B cell (primary cell): Measurements from ENCODE around the gene LYST. TPM values are rescaled to one million over a fixed set of nuclear protein-coding genes. Genes with fewer than 3 reads are reported as not detected.

Experiments used
- ATAC-seq: fragments of 200-7000 bp; cut with Tn5 transposase; one replicate; pipeline ENCODE4 v1.10.0; 2021; ENCODE audit warnings: low read depth, mild to moderate bottlenecking, moderate number of reproducible peaks, moderate library complexity
- CTCF ChIA-PET: fragments of 350-600 bp; sonication (Branson Sonifier 250); formaldehyde crosslinking; loops from one replicate; lab custom pipeline; 2021; ENCODE audit warnings: antibody characterized with exemption, inconsistent platforms; lab: Charles Lee
- POLR2A ChIA-PET: fragments of 350-600 bp; sonication (Branson Sonifier 250); formaldehyde crosslinking; loops from one replicate; lab custom pipeline; 2021; ENCODE audit warnings: antibody characterized with exemption; lab: Charles Lee
- DNase-seq: peaks from one replicate; pipeline ENCODE4 v3.0.0; 2013
- H2AFZ ChIP-seq: 2 replicates; pipeline ENCODE4 v1.6.1; 2012; ENCODE audit warnings: mild to moderate bottlenecking, low read depth, low read length; ENCODE audit not compliant: insufficient read depth, poor library complexity, severe bottlenecking
- H3K27ac ChIP-seq, 2 donors: 1 replicate in 1 of 2; 2 replicates in 1 of 2; pipeline ENCODE4 v1.5.1; 2012 to 2013; ENCODE audit warnings: low read length in 2 of 2, mild to moderate bottlenecking in 2 of 2, moderate library complexity in 1 of 2
- H3K27me3 ChIP-seq, 4 experiments: fragments of 200-600 bp in 1 of 4; sonication (generic) in 1 of 4; replicated peaks in 1 of 4; 1 replicate in 2 of 4; 2 replicates in 2 of 4; pipeline versions ENCODE4 v1.6.1 to v1.7.0; 2013 to 2016; ENCODE audit warnings: low read length in 3 of 4, mild to moderate bottlenecking in 2 of 4, mixed read lengths in 1 of 4, moderate library complexity in 1 of 4; ENCODE audit not compliant: insufficient read depth in 4 of 4, control insufficient read depth in 3 of 4; ENCODE audit errors: control extremely low read depth in 1 of 4
- H3K36me3 ChIP-seq, 2 experiments: replicated peaks in 1 of 2; 1 replicate in 1 of 2; 2 replicates in 1 of 2; pipeline versions ENCODE4 v1.6.1 to v1.7.1; 2013; ENCODE audit warnings: low read length in 1 of 2; ENCODE audit not compliant: insufficient read depth in 2 of 2, control insufficient read depth in 1 of 2; ENCODE audit errors: control extremely low read depth in 1 of 2, extremely low read depth in 1 of 2
- H3K4me1 ChIP-seq, 2 donors: fragments of 200-600 bp in 1 of 2; sonication (generic) in 1 of 2; 1 replicate in 1 of 2; 2 replicates in 1 of 2; pipeline versions ENCODE4 v1.5.1 to v1.6.1; 2013 to 2017; ENCODE audit warnings: low read length in 2 of 2; ENCODE audit not compliant: control insufficient read depth in 2 of 2, insufficient read depth in 2 of 2
- H3K4me2 ChIP-seq: replicated peaks from 2 replicates; pipeline ENCODE3; 2012; ENCODE audit warnings: mild to moderate bottlenecking, low read depth, low read length; ENCODE audit not compliant: poor library complexity, severe bottlenecking
- H3K4me3 ChIP-seq, 5 experiments: fragments of 200-600 bp in 1 of 5; sonication (generic) in 1 of 5; 1 replicate in 3 of 5; 2 replicates in 2 of 5; pipeline versions ENCODE4 v1.5.1 to v1.7.0; 2011 to 2016; ENCODE audit warnings: low read length in 4 of 5, mild to moderate bottlenecking in 4 of 5, low read depth in 2 of 5, control low read depth in 1 of 5, moderate library complexity in 1 of 5; ENCODE audit not compliant: insufficient read depth in 1 of 5; ENCODE audit errors: control extremely low read depth in 1 of 5, extremely low read depth in 1 of 5
- H3K79me2 ChIP-seq: fragments of 200-600 bp; sonication (generic); one replicate; pipeline ENCODE4 v1.6.0; 2016; ENCODE audit warnings: low read length; ENCODE audit not compliant: control insufficient read depth, insufficient read depth
- H3K9ac ChIP-seq: fragments of 200-600 bp; sonication (generic); 2 replicates; pipeline ENCODE4 v1.6.1; 2017; ENCODE audit warnings: mild to moderate bottlenecking, low read length, moderate library complexity
- H3K9me3 ChIP-seq, 3 donors: one replicate each; pipeline versions ENCODE4 v1.6.1 to v1.7.1; 2013; ENCODE audit warnings: low read length in 2 of 3; ENCODE audit not compliant: control insufficient read depth in 2 of 3, insufficient read depth in 1 of 3; ENCODE audit errors: control extremely low read depth in 1 of 3
- H4K20me1 ChIP-seq: 2 replicates; pipeline ENCODE4 v1.6.0; 2012; ENCODE audit warnings: mild to moderate bottlenecking, low read length; ENCODE audit not compliant: insufficient read depth, control insufficient read depth, poor library complexity, severe bottlenecking
- H3K27ac Mint-ChIP-seq: one replicate; pipeline ENCODE4 v1.8.0; 2021; ENCODE audit warnings: mixed read lengths
- H3K27me3 Mint-ChIP-seq: one replicate; pipeline ENCODE4 v1.8.0; 2021; ENCODE audit warnings: mixed read lengths
- H3K4me1 Mint-ChIP-seq: one replicate; pipeline ENCODE4 v1.8.0; 2021; ENCODE audit warnings: mixed read lengths
- H3K4me3 Mint-ChIP-seq: one replicate; pipeline ENCODE4 v1.8.0; 2021; ENCODE audit warnings: mixed read lengths
- H3K9me3 Mint-ChIP-seq: one replicate; pipeline ENCODE4 v1.8.0; 2022; ENCODE audit warnings: mixed read lengths; ENCODE audit not compliant: insufficient read depth
- EZH2 ChIP-seq: IDR thresholded peaks from 2 replicates; pipeline ENCODE4 v1.6.1; 2012; ENCODE audit warnings: borderline replicate concordance, low read depth, mild to moderate bottlenecking, moderate library complexity, low read length; ENCODE audit not compliant: insufficient read depth, poor library complexity, severe bottlenecking
- WGBS: methylation state at CpG from one replicate; pipeline ENCODE4 v1.1.5; 2013; ENCODE audit warnings: missing lambda C conversion rate; ENCODE audit not compliant: insufficient coverage; 5-methylcytosine and 5-hydroxymethylcytosine counted together
- intact Hi-C: fragments of 100-400 bp; cut with micrococcal nuclease; formaldehyde crosslinking; loops from one replicate; pipeline ENCODE4 v1.10.0; 2022
- polyA plus RNA-seq: library from polyadenylated mRNA; depleted of rRNA; stranded (reverse); fragments of >200 nt; gene quantifications from 2 replicates; pipeline ENCODE4 v1.2.3, GENCODE V29; 2012
- total RNA-seq, 2 donors: library from RNA; stranded (reverse); fragments of 120-200 nt in 1 of 2; gene quantifications; 1 replicate in 1 of 2; 2 replicates in 1 of 2; pipeline versions ENCODE4 v1.2.3 to v1.2.4, GENCODE V29; 2013 to 2022
- TF ChIP-seq, protein P1 (sequence below): fragments of 200-600 bp; IDR thresholded peaks from one replicate; pipeline ENCODE4 v1.8.0; 2022; ENCODE audit warnings: antibody characterized with exemption, mild to moderate bottlenecking

Gene LYST
- total and polyA plus RNA-seq, 2 donors (not counting 1 experiment from before 2014, with no cell fraction given), result 50.4 to 120 TPM

DNA sequence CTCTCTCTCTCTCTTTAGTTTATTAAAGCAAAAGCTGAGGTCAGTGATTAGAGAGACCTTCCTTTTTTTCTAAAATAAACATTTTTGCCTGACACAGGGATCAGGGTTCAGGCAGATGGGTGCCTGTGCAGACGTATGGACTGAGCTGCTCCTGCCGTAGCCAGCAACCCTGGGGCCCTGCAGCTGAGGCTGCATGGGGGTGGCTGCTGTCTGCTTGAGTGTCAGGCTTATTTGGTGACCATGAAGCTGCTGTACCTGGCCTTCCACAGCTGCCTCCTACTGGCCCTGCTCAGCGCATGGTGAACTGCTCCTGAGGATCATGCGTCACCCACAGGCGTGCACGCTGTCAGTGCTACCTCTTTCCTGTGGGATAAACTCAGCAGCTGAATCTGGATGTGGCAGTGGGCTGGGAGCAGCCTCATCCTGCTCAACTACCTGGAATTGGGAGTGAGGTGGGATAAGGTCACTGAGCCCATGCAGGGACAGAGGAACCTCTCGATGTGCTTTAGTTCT, 252.2 kb downstream of the LYST start:
- H3K27ac ChIP-seq, result no peak overlapping the region
- Mint-ChIP-seq H3K27ac (no peak overlapping the region), H3K9me3 (no peaks in the 10 kb centered on the region), H3K4me1 (no peaks in the 10 kb centered on the region), H3K27me3 (peaks cover 6% of the 10 kb centered on the region), H3K4me3 (no peak overlapping the region)
- no peak for ATAC-seq
- no peaks in the 10 kb centered on the region for H3K36me3 ChIP-seq
- no peak for TF ChIP-seq EZH2
- TF ChIP-seq, protein P1, sequence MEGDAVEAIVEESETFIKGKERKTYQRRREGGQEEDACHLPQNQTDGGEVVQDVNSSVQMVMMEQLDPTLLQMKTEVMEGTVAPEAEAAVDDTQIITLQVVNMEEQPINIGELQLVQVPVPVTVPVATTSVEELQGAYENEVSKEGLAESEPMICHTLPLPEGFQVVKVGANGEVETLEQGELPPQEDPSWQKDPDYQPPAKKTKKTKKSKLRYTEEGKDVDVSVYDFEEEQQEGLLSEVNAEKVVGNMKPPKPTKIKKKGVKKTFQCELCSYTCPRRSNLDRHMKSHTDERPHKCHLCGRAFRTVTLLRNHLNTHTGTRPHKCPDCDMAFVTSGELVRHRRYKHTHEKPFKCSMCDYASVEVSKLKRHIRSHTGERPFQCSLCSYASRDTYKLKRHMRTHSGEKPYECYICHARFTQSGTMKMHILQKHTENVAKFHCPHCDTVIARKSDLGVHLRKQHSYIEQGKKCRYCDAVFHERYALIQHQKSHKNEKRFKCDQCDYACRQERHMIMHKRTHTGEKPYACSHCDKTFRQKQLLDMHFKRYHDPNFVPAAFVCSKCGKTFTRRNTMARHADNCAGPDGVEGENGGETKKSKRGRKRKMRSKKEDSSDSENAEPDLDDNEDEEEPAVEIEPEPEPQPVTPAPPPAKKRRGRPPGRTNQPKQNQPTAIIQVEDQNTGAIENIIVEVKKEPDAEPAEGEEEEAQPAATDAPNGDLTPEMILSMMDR, result no peak
- H3K9me3 ChIP-seq, result no peaks in the 10 kb centered on the region
- no peak overlapping the region for H3K4me3 ChIP-seq
- ChIA-PET POLR2A (no interaction called here), CTCF (no interaction called here)
- no peak for DNase-seq
- no peak overlapping the region for H3K9ac ChIP-seq
- H3K27me3 ChIP-seq, result peaks cover 0 to 3% (median 0%) of the 10 kb centered on the region in 4 experiments
- intact Hi-C loops, result no loop called here
- WGBS, result 95% methylated on average over 7 of the region's 7 CpGs
- H3K4me2 ChIP-seq, result no peak overlapping the region
- H3K79me2 ChIP-seq, result no peaks in the 10 kb centered on the region
- H4K20me1 ChIP-seq, result no peaks in the 10 kb centered on the region
- no peaks in the 10 kb centered on the region for H3K4me1 ChIP-seq
- H2AFZ ChIP-seq, result no peak overlapping the region

DNA sequence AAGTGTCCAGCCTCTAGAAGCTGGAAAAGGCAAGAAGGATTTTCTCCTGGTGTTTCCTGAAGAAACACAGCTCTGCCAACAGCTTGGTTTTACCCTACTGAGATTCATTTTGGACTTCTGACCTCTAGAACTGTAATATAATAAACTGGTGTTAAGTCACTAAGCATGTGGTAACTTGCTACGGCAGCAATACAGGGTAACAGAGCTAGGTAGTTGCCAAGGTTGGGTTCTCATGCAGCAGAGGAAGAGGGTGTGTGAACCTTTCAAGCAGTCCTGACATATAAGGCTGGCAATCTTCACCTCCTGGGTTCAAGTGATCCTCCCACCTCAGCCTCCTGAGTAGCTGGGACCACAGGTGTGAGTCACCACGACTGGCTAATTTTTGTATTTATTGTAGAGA, 253.1 kb downstream of the LYST start:
- POLR2A ChIA-PET, result no interaction called here
- Histone ChIP-seq H3K4me1 (no peaks in the 10 kb centered on the region), H3K9ac (no peak overlapping the region), H4K20me1 (no peaks in the 10 kb centered on the region), H3K9me3 (no peaks in the 10 kb centered on the region), H3K36me3 (no peaks in the 10 kb centered on the region), H3K79me2 (no peaks in the 10 kb centered on the region), H3K27ac (no peak overlapping the region), H3K4me3 (no peak overlapping the region), H3K4me2 (no peak overlapping the region), H3K27me3 (peaks cover 0 to 3% (median 0%) of the 10 kb centered on the region in 4 experiments), H2AFZ (no peak overlapping the region)
- Mint-ChIP-seq H3K4me3 (no peak overlapping the region), H3K27me3 (peaks cover 6% of the 10 kb centered on the region), H3K9me3 (no peaks in the 10 kb centered on the region), H3K27ac (no peak overlapping the region), H3K4me1 (no peaks in the 10 kb centered on the region)
- ATAC-seq (no peak), DNase-seq (no peak)
- CTCF ChIA-PET, result no interaction called here
- no peak for TF ChIP-seq EZH2
- TF ChIP-seq, protein P1, result no peak
- intact Hi-C loops, result no loop called here
- WGBS, result 86% methylated on average over 1 of the region's 2 CpGs
